Sciatic nerve (tissue), 2 donors: ENCODE data around the gene TSPAN8. TPM values are rescaled to one million over a fixed set of nuclear protein-coding genes. Genes with fewer than 3 reads are reported as not detected.
"Not testable (repeated sequence)": the region's sequence is repeated elsewhere in the genome, so short reads cannot be mapped to it uniquely, and the experiment has no call there.

Source experiments
- ATAC-seq: fragments of 200-7000 bp; cut with Tn5 transposase; one replicate; pipeline ENCODE4 v1.9.1; 2020; ENCODE audit warnings: mild to moderate bottlenecking, moderate library complexity
- DNase-seq: peaks from one replicate; pipeline ENCODE4 v3.0.0-alpha.2; 2020; ENCODE audit warnings: low spot score
- intact Hi-C: fragments of 100-400 bp; cut with DNase I; formaldehyde crosslinking; loops from one replicate; pipeline ENCODE4 v1.14.2; 2022
- total RNA-seq: library from RNA; stranded (reverse); fragmentation: NEBNext Ultra II Directional; extraction: Animal tissue kit (Norgen Biotek cat#: 25700); gene quantifications from one replicate; pipeline ENCODE4 v1.2.1, GENCODE V29; 2021
- donor health status: DM: no; HTN: no; CAD: no.
- donor health status: DM: no; HTN: no; CAD: no.

TSPAN8 gene
- total RNA-seq, 1 donor from 2014 or later: 76.1 TPM

- DNase-seq (no peak), ATAC-seq (no peak)
- intact Hi-C loops: no loop called here
These were observed 22.6 kb downstream of the TSPAN8 start for GRCh38 chr12:71135077-71135811.

GRCh38 chr12:71134405-71134804, 23.4 kb downstream of the TSPAN8 start:
- intact Hi-C loops: no loop called here

DNA sequence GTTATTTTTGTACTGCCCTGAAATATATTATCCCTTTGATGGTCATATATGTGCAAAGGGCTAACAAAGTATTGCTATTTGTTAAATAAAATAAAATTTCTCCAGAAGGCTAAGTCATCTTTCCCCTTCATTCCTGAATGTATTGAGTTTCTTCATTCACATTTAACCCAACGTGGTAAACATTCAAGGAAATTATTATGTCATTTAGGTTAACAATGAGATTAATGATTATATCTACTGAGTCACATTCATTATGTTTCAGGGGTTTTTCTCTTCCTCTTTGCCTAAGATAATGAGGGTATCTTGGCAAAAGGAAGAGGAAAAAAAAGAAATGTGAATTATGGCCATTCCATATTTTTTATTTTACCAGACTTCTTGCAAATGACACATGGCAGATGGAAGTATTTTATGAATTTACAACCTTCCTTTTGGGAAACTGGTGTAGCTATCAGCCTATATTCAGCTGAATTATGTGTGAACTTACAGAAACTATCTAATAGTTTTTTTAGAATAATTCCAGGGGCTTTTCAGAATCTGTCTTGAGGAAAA, 27.2 kb downstream of the TSPAN8 start:
- intact Hi-C loops: no loop called here
- no peak for ATAC-seq
- DNase-seq: no peak

More at GRCh38 chr12:71134405-71134804, 23.4 kb downstream of the TSPAN8 start:
- DNase-seq (no peak), ATAC-seq (no peak)

- DNase-seq (no peak), ATAC-seq (no peak)
- intact Hi-C loops: no loop called here
These were observed 28.4 kb downstream of the TSPAN8 start for GRCh38 chr12:71129364-71129763.

DNA sequence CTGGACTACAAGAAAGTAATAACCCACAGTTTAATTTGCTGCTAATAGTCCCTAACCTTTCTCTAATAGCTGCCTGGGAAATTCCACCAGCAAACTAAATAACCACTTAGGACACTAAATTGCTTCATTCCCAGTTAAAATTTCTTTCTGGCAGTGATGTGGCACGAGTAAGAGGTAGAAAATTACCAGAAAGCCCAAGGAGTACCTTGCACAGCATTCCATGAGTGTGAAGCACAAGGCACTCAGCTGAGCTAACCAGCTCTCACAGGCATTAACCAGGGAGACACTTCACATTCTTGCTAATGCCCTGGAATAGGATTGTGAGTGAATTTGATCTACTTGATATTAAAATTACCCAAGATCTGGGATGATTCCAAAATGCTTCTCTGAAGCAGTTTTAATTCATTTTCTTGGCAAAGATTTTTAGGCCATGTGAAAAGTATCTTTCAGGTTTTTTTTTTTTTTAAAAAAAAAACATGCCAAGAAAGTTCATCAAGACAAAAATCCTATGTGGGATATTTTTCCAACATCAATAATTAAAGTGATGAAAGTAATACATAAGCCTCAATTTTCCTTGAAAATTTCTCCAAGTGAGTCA, 29.5 kb downstream of the TSPAN8 start:
- no peak for DNase-seq
- ATAC-seq: peak; percentile 71
- intact Hi-C loops: no loop called here

DNA sequence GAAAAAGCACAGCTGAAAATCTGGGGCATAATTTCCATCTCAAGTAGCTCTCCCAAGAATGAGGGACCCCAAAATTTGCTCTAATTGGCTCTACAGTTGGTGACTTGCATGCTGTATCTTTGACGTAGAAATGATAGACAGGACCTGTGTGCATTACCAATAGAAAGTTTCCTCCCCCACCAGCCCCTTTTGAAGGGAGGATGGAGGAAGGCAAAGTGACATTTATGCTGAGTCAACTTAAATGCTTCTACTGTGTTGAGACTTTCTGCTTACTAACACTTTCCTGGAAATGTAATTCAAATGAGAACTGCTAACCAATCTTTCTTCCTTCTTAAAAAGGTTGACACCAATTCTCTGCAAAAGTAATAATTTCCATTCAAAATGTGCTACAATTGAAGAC, 31.9 kb downstream of the TSPAN8 start:
- DNase-seq (no peak), ATAC-seq (no peak)
- intact Hi-C loops: no loop called here

- no peak for ATAC-seq
These were observed 32.3 kb downstream of the TSPAN8 start for GRCh38 chr12:71125515-71125914.

DNA sequence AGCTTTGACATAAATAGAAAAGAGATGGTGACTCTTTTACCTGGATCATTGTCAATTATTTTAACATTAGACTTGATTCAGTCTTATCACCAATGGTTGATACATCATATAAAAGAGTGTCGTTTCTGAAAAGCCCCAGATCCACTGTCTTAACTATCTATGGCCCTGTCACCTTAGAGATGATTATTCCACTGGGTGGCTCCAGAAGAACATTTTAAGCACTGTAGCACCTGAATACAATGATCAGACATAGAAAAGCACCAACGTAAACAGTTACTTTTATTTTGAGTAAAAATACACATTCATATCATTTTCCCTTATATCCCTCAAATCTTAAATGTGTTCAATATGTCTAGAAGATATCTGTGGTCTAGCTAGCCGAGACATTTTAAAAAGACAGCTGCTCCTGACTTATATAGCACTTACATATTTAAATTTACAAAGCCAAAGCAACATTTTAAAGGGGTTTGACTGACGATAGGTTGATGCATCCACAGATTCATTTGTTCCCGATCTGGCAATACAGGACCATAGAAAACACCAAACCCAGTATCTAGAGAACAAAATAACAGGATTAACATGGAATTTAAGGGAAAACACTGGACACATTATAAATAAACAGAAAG, 32.9 kb downstream of the TSPAN8 start:
- intact Hi-C loops: no loop called here
- no peak for ATAC-seq
- no peak for DNase-seq

More at GRCh38 chr12:71125515-71125914, 32.3 kb downstream of the TSPAN8 start:
- intact Hi-C loops: no loop called here
- no peak for DNase-seq

DNA sequence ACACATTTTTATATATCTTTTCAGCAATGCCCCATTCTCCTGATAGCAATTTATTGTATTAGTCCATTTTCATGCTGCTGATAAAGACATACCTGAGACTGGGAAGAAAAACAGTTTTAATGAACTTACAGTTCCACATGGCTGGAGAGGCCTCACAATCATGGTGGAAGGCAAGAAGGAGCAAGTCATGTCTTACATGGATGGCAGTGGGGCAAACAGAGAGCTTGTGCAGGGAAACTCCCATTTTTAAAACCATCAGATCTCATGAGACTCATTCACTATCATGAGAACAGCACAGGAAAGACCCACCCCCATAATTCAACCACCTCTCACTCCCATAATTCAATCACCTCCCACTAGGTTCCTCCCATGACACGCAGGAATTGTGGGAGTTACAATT, 44.7 kb downstream of the TSPAN8 start:
- ATAC-seq, DNase-seq, intact Hi-C loops: not testable (repeated sequence)

- ATAC-seq (no peak), DNase-seq (no peak)
- intact Hi-C loops: no loop called here
These were observed 48.0 kb downstream of the TSPAN8 start for GRCh38 chr12:71109834-71110233.

GRCh38 chr12:71108355-71108754, 49.4 kb downstream of the TSPAN8 start:
- ATAC-seq (peak; percentile 32), DNase-seq (no peak)
- intact Hi-C loops: no loop called here

DNA sequence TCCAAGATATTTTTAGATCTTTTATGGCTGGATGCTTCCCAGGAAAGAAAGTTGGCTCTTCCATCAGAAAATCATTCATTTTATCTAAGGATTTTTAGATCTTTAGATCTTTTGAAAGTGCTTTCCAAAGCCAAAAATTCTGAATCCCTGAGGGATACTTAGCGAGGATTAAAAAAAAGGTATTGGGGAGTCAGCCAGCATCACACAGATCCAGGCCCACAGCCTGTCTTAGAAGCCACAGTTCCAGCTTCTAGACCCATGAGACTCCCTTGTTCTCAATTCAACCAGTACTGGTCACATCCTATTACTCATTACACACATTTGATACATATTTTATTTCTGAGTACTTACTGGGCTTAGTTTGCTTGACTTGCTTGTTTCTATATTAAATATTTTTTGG, 49.9 kb downstream of the TSPAN8 start:
- intact Hi-C loops: no loop called here
- DNase-seq: no peak
- peak; percentile 78 for ATAC-seq

DNA sequence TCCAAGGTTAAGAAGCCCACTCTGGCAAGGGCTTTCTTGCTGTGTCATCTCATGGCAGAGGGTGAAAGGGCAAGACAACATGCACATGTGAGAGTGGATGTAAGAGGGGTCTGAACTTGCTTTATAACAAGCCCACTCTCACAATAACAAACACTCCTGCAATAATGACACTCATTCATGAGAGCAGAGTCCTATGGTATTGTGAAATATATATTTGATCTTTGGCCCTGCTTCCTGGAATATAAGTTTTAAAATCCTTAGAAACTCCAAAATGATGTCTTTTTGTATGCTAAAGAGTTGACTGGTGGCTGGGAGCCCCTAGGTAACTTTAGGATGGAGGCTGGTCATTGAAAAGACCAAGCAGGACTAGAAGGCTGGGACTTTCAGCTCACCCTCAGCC, 51.8 kb downstream of the TSPAN8 start:
- ATAC-seq: no peak
- intact Hi-C loops: no loop called here
- DNase-seq: no peak

GRCh38 chr12:71092290-71092689, 65.5 kb downstream of the TSPAN8 start:
- intact Hi-C loops: no loop called here
- ATAC-seq: no peak
- no peak for DNase-seq

DNA sequence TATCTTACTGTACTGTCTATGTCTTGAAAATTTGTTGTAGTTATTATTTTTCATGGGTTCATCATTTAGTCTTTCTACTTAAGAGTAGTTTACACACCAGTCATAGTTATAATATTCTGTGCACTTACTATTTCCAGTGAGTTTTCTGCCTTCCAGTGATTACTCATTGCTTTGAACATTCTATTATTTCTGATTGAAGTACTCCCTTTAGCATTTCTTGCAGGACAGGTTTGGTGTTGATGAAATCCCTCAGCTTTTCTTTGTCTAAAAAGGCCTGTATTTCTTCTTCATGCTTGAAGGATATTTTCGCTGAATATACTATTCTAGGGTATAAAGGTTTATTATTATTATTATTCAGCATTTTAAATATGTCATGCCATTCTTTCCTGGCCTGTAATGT, 66.8 kb downstream of the TSPAN8 start:
- ATAC-seq: no peak
- intact Hi-C loops: no loop called here
- DNase-seq: no peak

- intact Hi-C loops: no loop called here
- ATAC-seq: no peak
These were observed 72.2 kb downstream of the TSPAN8 start for GRCh38 chr12:71085575-71085974.

DNA sequence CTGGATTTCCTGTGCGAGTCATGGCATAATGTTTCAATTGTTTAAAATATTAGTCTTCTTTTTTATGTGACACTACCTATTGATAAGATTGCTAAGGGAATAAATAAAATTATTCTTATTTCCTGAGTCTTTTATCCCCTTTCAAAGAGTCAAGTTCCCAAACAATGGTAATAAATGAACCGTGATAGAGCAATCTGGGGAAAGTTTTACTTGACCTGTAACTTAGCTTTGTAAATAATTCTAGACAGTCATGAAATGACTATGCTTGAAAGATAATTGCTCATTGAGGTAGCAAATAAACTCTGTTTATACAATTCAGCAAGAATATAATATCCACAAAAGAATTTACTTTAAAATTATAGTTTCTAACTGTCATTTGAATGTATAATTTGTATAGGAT, 82.1 kb downstream of the TSPAN8 start:
- no peak for ATAC-seq
- intact Hi-C loops: no loop called here

More at GRCh38 chr12:71085575-71085974, 72.2 kb downstream of the TSPAN8 start:
- no peak for DNase-seq

More for the DNA sequence above, 82.1 kb downstream of the TSPAN8 start:
- DNase-seq: no peak
